Fibroblast of lung (primary cell): ENCODE data around the gene FUT8.

Experiments used
- EZH2 ChIP-seq: IDR thresholded peaks from 2 replicates; pipeline ENCODE4 v1.5.1; 2012; ENCODE audit warnings: low read length, control low read depth, mild to moderate bottlenecking; ENCODE audit errors: missing control alignments
- TF ChIP-seq, protein P1 (sequence below), 2 donors: IDR thresholded peaks in 1 of 2; conservative IDR thresholded peaks in 1 of 2; 1 replicate in 1 of 2; 2 replicates in 1 of 2; pipeline ENCODE4 v1.5.1; 2011 to 2012; ENCODE audit warnings: low read length in 2 of 2, control low read depth in 1 of 2, inconsistent platforms in 1 of 2, low read depth in 1 of 2, mild to moderate bottlenecking in 1 of 2

DNA sequence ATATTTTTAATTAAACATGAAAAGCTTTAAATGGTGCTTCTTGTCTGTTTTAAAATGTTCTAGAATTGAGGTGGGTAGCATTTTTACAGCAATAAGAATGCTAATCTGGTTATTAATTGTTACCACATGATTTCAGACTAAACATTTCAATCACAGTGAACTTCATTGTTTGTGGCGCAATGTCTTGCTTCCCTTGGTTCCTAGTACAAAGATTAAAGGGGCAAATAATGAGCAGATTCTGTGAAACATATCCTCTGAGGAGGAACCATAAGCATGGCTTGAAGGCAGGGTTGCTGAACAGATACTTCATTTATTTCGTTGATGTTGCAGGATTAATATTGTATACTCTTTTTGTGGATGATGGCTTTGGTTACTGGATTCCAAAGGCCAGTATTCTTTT lies 162.1 kb downstream of the FUT8 start:
- TF ChIP-seq, protein P1, sequence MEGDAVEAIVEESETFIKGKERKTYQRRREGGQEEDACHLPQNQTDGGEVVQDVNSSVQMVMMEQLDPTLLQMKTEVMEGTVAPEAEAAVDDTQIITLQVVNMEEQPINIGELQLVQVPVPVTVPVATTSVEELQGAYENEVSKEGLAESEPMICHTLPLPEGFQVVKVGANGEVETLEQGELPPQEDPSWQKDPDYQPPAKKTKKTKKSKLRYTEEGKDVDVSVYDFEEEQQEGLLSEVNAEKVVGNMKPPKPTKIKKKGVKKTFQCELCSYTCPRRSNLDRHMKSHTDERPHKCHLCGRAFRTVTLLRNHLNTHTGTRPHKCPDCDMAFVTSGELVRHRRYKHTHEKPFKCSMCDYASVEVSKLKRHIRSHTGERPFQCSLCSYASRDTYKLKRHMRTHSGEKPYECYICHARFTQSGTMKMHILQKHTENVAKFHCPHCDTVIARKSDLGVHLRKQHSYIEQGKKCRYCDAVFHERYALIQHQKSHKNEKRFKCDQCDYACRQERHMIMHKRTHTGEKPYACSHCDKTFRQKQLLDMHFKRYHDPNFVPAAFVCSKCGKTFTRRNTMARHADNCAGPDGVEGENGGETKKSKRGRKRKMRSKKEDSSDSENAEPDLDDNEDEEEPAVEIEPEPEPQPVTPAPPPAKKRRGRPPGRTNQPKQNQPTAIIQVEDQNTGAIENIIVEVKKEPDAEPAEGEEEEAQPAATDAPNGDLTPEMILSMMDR (conservative IDR thresholded peaks at IDR 0.05 in 1 of 2, IDR thresholded peaks at IDR 0.05 in 1 of 2; ENCODE audit: low read depth in 1 of 2, low read length in 2 of 2), result no peak
- TF ChIP-seq EZH2, result no peak
